Large intestine (tissue), 12 donors: ENCODE measurements around the gene CPSF7. TPM values are rescaled to one million over a fixed set of nuclear protein-coding genes. Genes with fewer than 3 reads are reported as not detected.
A peak's percentile ranks its signal among the peaks of the same experiment; 100 is the strongest.

ENCODE experiments used
- DNase-seq, 2 donors: peaks; one replicate each; pipeline versions ENCODE4 v3.0.0 to v3.0.0-alpha.2; 2013
- H3K27ac ChIP-seq: one replicate; pipeline ENCODE4 v1.5.1; 2013; ENCODE audit warnings: low read length
- H3K27me3 ChIP-seq: 2 replicates; pipeline ENCODE4 v1.6.1; 2013; ENCODE audit warnings: low read length; ENCODE audit not compliant: control insufficient read depth, insufficient read depth
- H3K36me3 ChIP-seq: 2 replicates; pipeline ENCODE4 v1.6.1; 2013; ENCODE audit warnings: low read length; ENCODE audit not compliant: control insufficient read depth, insufficient read depth
- H3K4me1 ChIP-seq: one replicate; pipeline ENCODE4 v1.6.1; 2013; ENCODE audit warnings: low read length; ENCODE audit not compliant: control insufficient read depth, insufficient read depth
- H3K4me3 ChIP-seq: one replicate; pipeline ENCODE4 v1.5.1; 2013; ENCODE audit warnings: low read length
- H3K9me3 ChIP-seq: one replicate; pipeline ENCODE4 v1.6.1; 2013; ENCODE audit warnings: mild to moderate bottlenecking, low read depth, low read length, moderate library complexity; ENCODE audit not compliant: control insufficient read depth
- WGBS: methylation state at CpG from one replicate; pipeline ENCODE4 v1.1.5; 2013; ENCODE audit warnings: low lambda C conversion rate; ENCODE audit not compliant: insufficient coverage; 5-methylcytosine and 5-hydroxymethylcytosine counted together
- long read RNA-seq, 11 donors: transcript quantifications; one replicate each; lab custom pipeline, GENCODE V29; 2026
- polyA plus RNA-seq: library from polyadenylated mRNA; unstranded; fragments of 120-200 nt; gene quantifications from one replicate; pipeline ENCODE4 v1.2.1, GENCODE V29; 2013

The CPSF7 gene
- polyA plus RNA-seq: 93.4 TPM
- long read RNA-seq, donor 1, partial matches to known transcripts: 0 of 7 reads
- long read RNA-seq, donor 1, other reads (novel, unspliced or antisense): 0 of 7 reads
- long read RNA-seq, donor 2, partial matches to known transcripts: 6 of 16 reads
- long read RNA-seq, donor 2, other reads (novel, unspliced or antisense): 0 of 16 reads
- long read RNA-seq, donor 3: 0 reads
- long read RNA-seq, donor 4, partial matches to known transcripts: 0 of 2 reads
- long read RNA-seq, donor 4, other reads (novel, unspliced or antisense): 0 of 2 reads
- long read RNA-seq, donor 5, partial matches to known transcripts: 0 of 9 reads
- long read RNA-seq, donor 5, other reads (novel, unspliced or antisense): 0 of 9 reads
- long read RNA-seq, donor 6, transcript CPSF7-202 (10 exons, 3,650 nt): major isoform, 7 of 35 reads
- long read RNA-seq, donor 6, partial matches to known transcripts: 18 of 35 reads
- long read RNA-seq, donor 6, other reads (novel, unspliced or antisense): 0 of 35 reads
- long read RNA-seq, donor 7, partial matches to known transcripts: 5 of 6 reads
- long read RNA-seq, donor 7, other reads (novel, unspliced or antisense): 0 of 6 reads
- long read RNA-seq, donor 8, transcript CPSF7-205 (10 exons, 3,524 nt): major isoform, 5 of 30 reads
- long read RNA-seq, donor 8, partial matches to known transcripts: 19 of 30 reads
- long read RNA-seq, donor 8, other reads (novel, unspliced or antisense): 0 of 30 reads
- long read RNA-seq, donor 9, partial matches to known transcripts: 26 of 32 reads
- long read RNA-seq, donor 9, other reads (novel, unspliced or antisense): 0 of 32 reads
- long read RNA-seq, donor 10, transcript CPSF7-222 (6 exons, 722 nt): major isoform, 7 of 34 reads
- long read RNA-seq, donor 10, transcript CPSF7-205 (10 exons, 3,524 nt): minor isoform, 6 of 34 reads
- long read RNA-seq, donor 10, partial matches to known transcripts: 16 of 34 reads
- long read RNA-seq, donor 10, other reads (novel, unspliced or antisense): 0 of 34 reads
- long read RNA-seq, donor 11, partial matches to known transcripts: 11 of 19 reads
- long read RNA-seq, donor 11, other reads (novel, unspliced or antisense): 0 of 19 reads

- Histone ChIP-seq H3K4me1 (peaks cover 2% of the 10 kb centered on the region), H3K4me3 (peak within 1 kb of the TSS; percentile 99), H3K36me3 (peaks cover 38% of the 10 kb centered on the region), H3K27ac (peak within 1 kb of the TSS; percentile 99), H3K9me3 (no peaks in the 10 kb centered on the region), H3K27me3 (no peaks in the 10 kb centered on the region)
- DNase-seq: peak; percentile 96 to 98
- WGBS: 0% methylated on average over 3 of the region's 82 CpGs
Measured at GRCh38 chr11:61429691-61430582, at the start of gene CPSF7, which contains the start of gene SDHAF2. TSS of gene CPSF7 (minus strand) at chr11:61429975. CDS start at chr11:61429235, 740 bp downstream. TSS of gene SDHAF2 (plus strand) at chr11:61430124. CDS start at chr11:61430147, 23 bp downstream.

GRCh38 chr11:61477727-61478148, 48.0 kb upstream of the CPSF7 start:
- no peak for DNase-seq
- Histone ChIP-seq H3K27me3 (no peaks in the 10 kb centered on the region), H3K4me1 (peaks cover 16% of the 10 kb centered on the region), H3K9me3 (no peaks in the 10 kb centered on the region), H3K27ac (no peak overlapping the region), H3K36me3 (no peaks in the 10 kb centered on the region), H3K4me3 (no peak overlapping the region)
- WGBS: no CpG with 5 or more reads among the region's 18 CpGs

- DNase-seq: no peak
- WGBS: 40% methylated on average over 1 of the region's 8 CpGs
- Histone ChIP-seq H3K36me3 (no peaks in the 10 kb centered on the region), H3K27ac (no peak overlapping the region), H3K9me3 (no peaks in the 10 kb centered on the region), H3K27me3 (no peaks in the 10 kb centered on the region), H3K4me1 (peaks cover 16% of the 10 kb centered on the region), H3K4me3 (no peak overlapping the region)
Measured at GRCh38 chr11:61477126-61477525, 47.4 kb upstream of the CPSF7 start.

- no peaks in the 10 kb centered on the region for H3K9me3 ChIP-seq
- H3K36me3 ChIP-seq: no peaks in the 10 kb centered on the region
- no peak overlapping the region for H3K4me3 ChIP-seq
- peaks cover 16% of the 10 kb centered on the region for H3K4me1 ChIP-seq
- no peaks in the 10 kb centered on the region for H3K27me3 ChIP-seq
- DNase-seq: no peak
- no CpG with 5 or more reads among the region's 3 CpGs for WGBS
- H3K27ac ChIP-seq: no peak overlapping the region
Measured at GRCh38 chr11:61476371-61476770, 46.6 kb upstream of the CPSF7 start.

- DNase-seq: no peak
- H3K4me1 ChIP-seq: peaks cover 11% of the 10 kb centered on the region
- H3K4me3 ChIP-seq: no peak overlapping the region
- H3K27me3 ChIP-seq: no peaks in the 10 kb centered on the region
- no CpG with 5 or more reads among the region's 1 CpG for WGBS
- peaks cover 5% of the 10 kb centered on the region for H3K36me3 ChIP-seq
- no peak overlapping the region for H3K27ac ChIP-seq
- H3K9me3 ChIP-seq: no peaks in the 10 kb centered on the region
Measured at GRCh38 chr11:61475433-61475832, 45.7 kb upstream of the CPSF7 start.

- WGBS: 100% methylated on average over 1 of the region's 6 CpGs
- DNase-seq: no peak
Measured at GRCh38 chr11:61474013-61474643, 44.4 kb upstream of the CPSF7 start.

GRCh38 chr11:61473370-61474012, 43.7 kb upstream of the CPSF7 start:
- peaks cover 5% of the 10 kb centered on the region for H3K36me3 ChIP-seq
- no peak overlapping the region for H3K27ac ChIP-seq
- WGBS: no CpG with 5 or more reads among the region's 3 CpGs
- no peak for DNase-seq
- H3K4me1 ChIP-seq: peaks cover 11% of the 10 kb centered on the region
- H3K9me3 ChIP-seq: no peaks in the 10 kb centered on the region
- H3K27me3 ChIP-seq: no peaks in the 10 kb centered on the region
- H3K4me3 ChIP-seq: no peak overlapping the region

More at GRCh38 chr11:61474013-61474643, 44.4 kb upstream of the CPSF7 start:
- peaks cover 5% of the 10 kb centered on the region for H3K36me3 ChIP-seq
- no peak overlapping the region for H3K27ac ChIP-seq
- no peaks in the 10 kb centered on the region for H3K9me3 ChIP-seq
- H3K4me3 ChIP-seq: no peak overlapping the region
- no peaks in the 10 kb centered on the region for H3K27me3 ChIP-seq
- peaks cover 11% of the 10 kb centered on the region for H3K4me1 ChIP-seq

- 100% methylated on average over 1 of the region's 5 CpGs for WGBS
Measured at GRCh38 chr11:61472868-61473267, 43.1 kb upstream of the CPSF7 start.

GRCh38 chr11:61472282-61472681, 42.5 kb upstream of the CPSF7 start:
- Histone ChIP-seq H3K4me1 (peaks cover 4% of the 10 kb centered on the region), H3K36me3 (peaks cover 5% of the 10 kb centered on the region), H3K9me3 (no peaks in the 10 kb centered on the region), H3K4me3 (no peak overlapping the region), H3K27ac (no peak overlapping the region), H3K27me3 (no peaks in the 10 kb centered on the region)
- no CpG with 5 or more reads among the region's 5 CpGs for WGBS
- no peak for DNase-seq

More at GRCh38 chr11:61472868-61473267, 43.1 kb upstream of the CPSF7 start:
- Histone ChIP-seq H3K27ac (no peak overlapping the region), H3K36me3 (peaks cover 5% of the 10 kb centered on the region), H3K9me3 (no peaks in the 10 kb centered on the region), H3K27me3 (no peaks in the 10 kb centered on the region), H3K4me3 (no peak overlapping the region), H3K4me1 (peaks cover 10% of the 10 kb centered on the region)
- no peak for DNase-seq
